ENCODE results near the gene SIPA1.

DNA sequence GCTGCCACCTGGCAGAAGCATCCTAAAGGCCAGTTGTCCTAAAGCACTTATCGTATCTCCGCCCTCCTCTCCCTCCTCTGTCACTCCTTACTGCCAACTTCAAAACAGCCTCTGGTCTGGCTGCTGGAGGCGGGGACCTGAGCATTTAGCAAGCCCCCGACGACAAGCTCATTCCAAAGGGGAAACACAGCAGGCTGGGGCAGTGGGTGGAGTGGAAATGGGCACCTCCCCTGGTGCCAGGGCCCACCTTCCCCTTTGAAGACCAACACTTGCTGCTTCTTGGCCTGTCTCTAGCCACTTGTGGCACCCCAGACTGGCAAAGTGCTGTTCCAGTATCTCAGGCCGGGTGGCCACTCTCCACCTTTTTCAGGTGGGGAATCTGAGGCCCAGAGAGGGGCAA is 27.5 kb upstream of the SIPA1 start:
- TF ChIP-seq TAF1 (IDR thresholded peaks at IDR 0.05; ENCODE audit: low read depth, low read length) = no peak
- TF ChIP-seq POLR2A (IDR thresholded peaks at IDR 0.05; ENCODE audit: control extremely low read depth in 1 of 2, low read depth in 2 of 2, low read length in 2 of 2) = no peak
- no peak for TF ChIP-seq GABPA (IDR thresholded peaks at IDR 0.05; ENCODE audit: borderline replicate concordance, insufficient read depth, low read length)
- no peak for TF ChIP-seq SUZ12 (IDR thresholded peaks at IDR 0.05; ENCODE audit: low read length)
- TF ChIP-seq EGR1 (IDR thresholded peaks at IDR 0.05; ENCODE audit: borderline replicate concordance, low read depth, low read length) = no peak
- no peak for TF ChIP-seq TAF7 (optimal IDR thresholded peaks at IDR 0.05; ENCODE audit: borderline replicate concordance, low read depth, low read length)
- TF ChIP-seq TEAD4 (IDR thresholded peaks at IDR 0.05; ENCODE audit: low read depth, low read length) = no peak
- no peak for TF ChIP-seq RAD21 (IDR thresholded peaks at IDR 0.05 in 1 of 2, conservative IDR thresholded peaks at IDR 0.05 in 1 of 2; ENCODE audit: low read depth in 2 of 2, low read length in 2 of 2)
- no peak for TF ChIP-seq CTCF (IDR thresholded peaks at IDR 0.05; ENCODE audit: control extremely low read depth in 1 of 3, insufficient read depth in 1 of 3, low read depth in 1 of 3, low read length in 3 of 3)
- TF ChIP-seq BCL11A (IDR thresholded peaks at IDR 0.05; ENCODE audit: low read depth in 2 of 2, low read length in 2 of 2) = no peak

All from H1 (cell line).